GM12878 (cell line): ENCODE measurements around the gene STIL.
A peak's percentile ranks its signal among the peaks of the same experiment; 100 is the strongest.

ENCODE experiments used
- ATF2 ChIP-seq: IDR thresholded peaks from 2 replicates; pipeline ENCODE4 v1.6.1; 2012; ENCODE audit warnings: low read length, inconsistent platforms
- FOXM1 ChIP-seq: IDR thresholded peaks from 2 replicates; pipeline ENCODE4 v1.6.1; 2012; ENCODE audit warnings: low read depth, mild to moderate bottlenecking, inconsistent platforms, low read length, moderate library complexity
- MYC ChIP-seq: IDR thresholded peaks from 2 replicates; pipeline ENCODE4 v1.6.1; 2011; ENCODE audit warnings: mild to moderate bottlenecking, low read length, moderate library complexity, inconsistent platforms; ENCODE audit not compliant: insufficient read depth, insufficient replicate concordance, insufficient read length, severe bottlenecking
- RBBP5 ChIP-seq: fragments of 200-600 bp; sonication (generic); conservative IDR thresholded peaks from 2 replicates; pipeline ENCODE4 v1.6.1; 2016
- SMAD1 ChIP-seq: fragments of 450-650 bp; IDR thresholded peaks from 2 replicates; pipeline ENCODE4 v1.6.1; 2018; ENCODE audit warnings: mild to moderate bottlenecking, low read depth; ENCODE audit not compliant: partially characterized antibody
- SUZ12 ChIP-seq: fragments of 200-600 bp; sonication (generic); IDR thresholded peaks from one replicate; pipeline ENCODE4 v1.6.1; 2018; ENCODE audit warnings: antibody characterized with exemption, mild to moderate bottlenecking; ENCODE audit not compliant: unreplicated experiment
- ZZZ3 ChIP-seq: IDR thresholded peaks from 2 replicates; pipeline ENCODE4 v1.6.1; 2011; ENCODE audit warnings: low read depth; ENCODE audit not compliant: control insufficient read depth, insufficient read length
- TF ChIP-seq, protein P1 (sequence below), 3 experiments: IDR thresholded peaks in 2 of 3; conservative IDR thresholded peaks in 1 of 3; 2 replicates each; pipeline ENCODE4 v1.5.1; 2011; ENCODE audit warnings: low read depth in 3 of 3, low read length in 3 of 3, mild to moderate bottlenecking in 3 of 3, control low read depth in 2 of 3, moderate library complexity in 2 of 3, inconsistent platforms in 1 of 3, mixed read lengths in 1 of 3; ENCODE audit not compliant: control insufficient read depth in 2 of 3, insufficient read depth in 1 of 3; ENCODE audit errors: extremely low read depth in 1 of 3
- TF ChIP-seq, protein P2 (sequence below): IDR thresholded peaks from 2 replicates; pipeline ENCODE4 v1.6.1; 2012; ENCODE audit warnings: low read depth, low read length, improper control_type of control experiment

GRCh38 chr1:47262787-47263413 lies 51.0 kb downstream of the STIL start:
- TF ChIP-seq FOXM1 (no peak), RBBP5 (no peak), ZZZ3 (no peak), SUZ12 (no peak), SMAD1 (no peak), ATF2 (no peak), MYC (no peak)
- TF ChIP-seq, protein P1, sequence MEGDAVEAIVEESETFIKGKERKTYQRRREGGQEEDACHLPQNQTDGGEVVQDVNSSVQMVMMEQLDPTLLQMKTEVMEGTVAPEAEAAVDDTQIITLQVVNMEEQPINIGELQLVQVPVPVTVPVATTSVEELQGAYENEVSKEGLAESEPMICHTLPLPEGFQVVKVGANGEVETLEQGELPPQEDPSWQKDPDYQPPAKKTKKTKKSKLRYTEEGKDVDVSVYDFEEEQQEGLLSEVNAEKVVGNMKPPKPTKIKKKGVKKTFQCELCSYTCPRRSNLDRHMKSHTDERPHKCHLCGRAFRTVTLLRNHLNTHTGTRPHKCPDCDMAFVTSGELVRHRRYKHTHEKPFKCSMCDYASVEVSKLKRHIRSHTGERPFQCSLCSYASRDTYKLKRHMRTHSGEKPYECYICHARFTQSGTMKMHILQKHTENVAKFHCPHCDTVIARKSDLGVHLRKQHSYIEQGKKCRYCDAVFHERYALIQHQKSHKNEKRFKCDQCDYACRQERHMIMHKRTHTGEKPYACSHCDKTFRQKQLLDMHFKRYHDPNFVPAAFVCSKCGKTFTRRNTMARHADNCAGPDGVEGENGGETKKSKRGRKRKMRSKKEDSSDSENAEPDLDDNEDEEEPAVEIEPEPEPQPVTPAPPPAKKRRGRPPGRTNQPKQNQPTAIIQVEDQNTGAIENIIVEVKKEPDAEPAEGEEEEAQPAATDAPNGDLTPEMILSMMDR (IDR thresholded peaks at IDR 0.05 in 2 of 3, conservative IDR thresholded peaks at IDR 0.05 in 1 of 3; ENCODE audit: control insufficient read depth in 2 of 3, extremely low read depth in 1 of 3, insufficient read depth in 1 of 3, low read depth in 3 of 3, low read length in 3 of 3) = peak; percentile 50 to 70 (median 59)
- TF ChIP-seq, protein P2, sequence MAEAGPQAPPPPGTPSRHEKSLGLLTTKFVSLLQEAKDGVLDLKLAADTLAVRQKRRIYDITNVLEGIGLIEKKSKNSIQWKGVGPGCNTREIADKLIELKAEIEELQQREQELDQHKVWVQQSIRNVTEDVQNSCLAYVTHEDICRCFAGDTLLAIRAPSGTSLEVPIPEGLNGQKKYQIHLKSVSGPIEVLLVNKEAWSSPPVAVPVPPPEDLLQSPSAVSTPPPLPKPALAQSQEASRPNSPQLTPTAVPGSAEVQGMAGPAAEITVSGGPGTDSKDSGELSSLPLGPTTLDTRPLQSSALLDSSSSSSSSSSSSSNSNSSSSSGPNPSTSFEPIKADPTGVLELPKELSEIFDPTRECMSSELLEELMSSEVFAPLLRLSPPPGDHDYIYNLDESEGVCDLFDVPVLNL = no peak
